Endodermal cell (in vitro differentiated cells): Measurements from ENCODE around the gene ARL4D. TPM values are rescaled to one million over a fixed set of nuclear protein-coding genes. Genes with fewer than 3 reads are reported as not detected.

Source experiments
- DNase-seq: peaks from one replicate; pipeline ENCODE4 v3.0.0-alpha.2; 2017
- H3K27ac ChIP-seq: 2 replicates; pipeline ENCODE4 v1.5.1; 2013; ENCODE audit warnings: mild to moderate bottlenecking, low read depth, low read length, moderate library complexity
- H3K27me3 ChIP-seq: 2 replicates; pipeline ENCODE4 v1.6.1; 2013; ENCODE audit warnings: mild to moderate bottlenecking, low read length, moderate library complexity; ENCODE audit not compliant: insufficient read depth, control insufficient read depth, poor library complexity, severe bottlenecking
- H3K36me3 ChIP-seq: 2 replicates; pipeline ENCODE4 v1.7.0; 2013; ENCODE audit warnings: mild to moderate bottlenecking, low read length, moderate library complexity; ENCODE audit not compliant: control insufficient read depth, insufficient read depth
- H3K4me1 ChIP-seq: one replicate; pipeline ENCODE4 v1.7.0; 2013; ENCODE audit warnings: low read length; ENCODE audit not compliant: control insufficient read depth, insufficient read depth
- H3K4me3 ChIP-seq: 2 replicates; pipeline ENCODE4 v1.5.1; 2013; ENCODE audit warnings: mild to moderate bottlenecking, low read length, moderate library complexity
- H3K9ac ChIP-seq: 2 replicates; pipeline ENCODE4 v1.6.1; 2013; ENCODE audit warnings: mild to moderate bottlenecking, low read length, moderate library complexity; ENCODE audit not compliant: poor library complexity, severe bottlenecking; ENCODE audit errors: extremely low read depth
- H3K9me3 ChIP-seq: 2 replicates; pipeline ENCODE4 v1.6.1; 2013; ENCODE audit warnings: mild to moderate bottlenecking, low read length, moderate library complexity; ENCODE audit not compliant: control insufficient read depth
- H3K27ac Mint-ChIP-seq: 2 replicates; pipeline ENCODE4 v1.8.0; 2020; ENCODE audit warnings: mixed read lengths
- H3K27me3 Mint-ChIP-seq: 2 replicates; pipeline ENCODE4 v1.8.0; 2021; ENCODE audit warnings: mild to moderate bottlenecking, mixed read lengths; ENCODE audit not compliant: insufficient read depth
- H3K36me3 Mint-ChIP-seq: 2 replicates; pipeline ENCODE4 v1.8.0; 2020; ENCODE audit warnings: low read depth, mixed read lengths
- H3K4me1 Mint-ChIP-seq: 2 replicates; pipeline ENCODE4 v1.8.0; 2020; ENCODE audit warnings: mixed read lengths
- H3K4me3 Mint-ChIP-seq: 2 replicates; pipeline ENCODE4 v1.8.0; 2020; ENCODE audit warnings: mild to moderate bottlenecking, moderate library complexity, mixed read lengths
- H3K9me3 Mint-ChIP-seq: 2 replicates; pipeline ENCODE4 v1.8.0; 2020; ENCODE audit warnings: mild to moderate bottlenecking, mixed read lengths
- WGBS, 2 experiments: methylation state at CpG; one replicate each; pipeline versions ENCODE4 v1.1.5 to v1.1.7; 2013; ENCODE audit warnings: missing lambda C conversion rate in 2 of 2, mixed read lengths in 1 of 2; ENCODE audit not compliant: insufficient coverage in 1 of 2, insufficient read length in 1 of 2; 5-methylcytosine and 5-hydroxymethylcytosine counted together
- total RNA-seq, 2 donors: library from RNA; stranded (reverse); fragmentation: NEBNext Ultra II Directional in 1 of 2; extraction: Animal tissue kit (Norgen Biotek cat#: 25700) in 1 of 2; gene quantifications; 2 replicates in 1 of 2; 3 replicates in 1 of 2; pipeline ENCODE4 v1.2.1, GENCODE V29; 2021
- TF ChIP-seq, protein P1 (sequence below): fragments of 200-600 bp; sonication (generic); conservative IDR thresholded peaks from 2 replicates; pipeline ENCODE4 v1.5.0; 2021; ENCODE audit warnings: antibody characterized with exemption, mild to moderate bottlenecking

The ARL4D gene
- total RNA-seq, 2 donors from 2014 or later, result 129 to 142 TPM

DNA sequence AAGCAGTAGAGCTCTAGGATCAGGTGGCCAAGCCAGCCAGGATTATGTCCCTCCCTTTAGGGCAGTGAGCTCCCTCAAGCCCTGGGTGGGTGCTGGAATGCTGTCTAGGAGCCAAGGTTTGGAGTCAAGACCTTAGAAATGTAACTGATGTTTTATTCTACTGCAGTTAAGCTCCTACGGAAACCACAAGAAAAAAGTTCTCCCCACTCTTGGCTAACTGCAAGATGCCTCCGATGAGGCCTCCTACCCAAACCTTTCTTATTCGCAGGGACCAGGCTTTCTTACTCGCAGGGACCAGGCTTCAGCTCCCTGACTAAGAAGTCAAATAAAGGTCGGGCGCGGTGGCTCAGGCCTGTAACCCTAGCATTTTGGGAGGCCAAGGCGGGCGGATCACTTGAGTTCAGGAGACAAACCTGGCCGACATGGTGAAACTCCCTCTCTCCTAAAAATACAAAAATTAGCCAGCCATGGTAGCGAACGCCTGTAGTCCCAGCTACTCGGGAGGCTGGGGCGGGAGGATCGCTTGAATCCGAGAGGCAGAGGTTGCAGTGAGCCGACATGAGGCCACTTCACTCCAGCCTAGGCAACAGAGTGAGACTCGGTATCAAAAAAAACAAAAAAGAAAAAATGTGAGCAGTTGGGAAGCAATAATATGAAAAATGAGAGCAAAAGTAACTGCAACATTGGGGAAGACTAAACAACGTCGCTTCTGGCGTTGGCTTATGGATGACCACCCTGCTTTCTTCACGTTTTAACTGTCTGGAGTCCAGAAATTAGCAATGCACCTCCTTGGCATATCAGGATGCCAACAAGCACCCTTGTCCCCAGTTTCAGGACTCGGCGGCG, 31.7 kb upstream of the ARL4D start:
- no peak overlapping the region for H3K4me3 ChIP-seq
- TF ChIP-seq, protein P1, sequence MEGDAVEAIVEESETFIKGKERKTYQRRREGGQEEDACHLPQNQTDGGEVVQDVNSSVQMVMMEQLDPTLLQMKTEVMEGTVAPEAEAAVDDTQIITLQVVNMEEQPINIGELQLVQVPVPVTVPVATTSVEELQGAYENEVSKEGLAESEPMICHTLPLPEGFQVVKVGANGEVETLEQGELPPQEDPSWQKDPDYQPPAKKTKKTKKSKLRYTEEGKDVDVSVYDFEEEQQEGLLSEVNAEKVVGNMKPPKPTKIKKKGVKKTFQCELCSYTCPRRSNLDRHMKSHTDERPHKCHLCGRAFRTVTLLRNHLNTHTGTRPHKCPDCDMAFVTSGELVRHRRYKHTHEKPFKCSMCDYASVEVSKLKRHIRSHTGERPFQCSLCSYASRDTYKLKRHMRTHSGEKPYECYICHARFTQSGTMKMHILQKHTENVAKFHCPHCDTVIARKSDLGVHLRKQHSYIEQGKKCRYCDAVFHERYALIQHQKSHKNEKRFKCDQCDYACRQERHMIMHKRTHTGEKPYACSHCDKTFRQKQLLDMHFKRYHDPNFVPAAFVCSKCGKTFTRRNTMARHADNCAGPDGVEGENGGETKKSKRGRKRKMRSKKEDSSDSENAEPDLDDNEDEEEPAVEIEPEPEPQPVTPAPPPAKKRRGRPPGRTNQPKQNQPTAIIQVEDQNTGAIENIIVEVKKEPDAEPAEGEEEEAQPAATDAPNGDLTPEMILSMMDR, result no peak
- H3K4me1 ChIP-seq, result no peaks in the 10 kb centered on the region
- DNase-seq, result peak; percentile 76
- Mint-ChIP-seq H3K4me3 (peak overlapping the region; percentile 67), H3K27ac (peak overlapping the region; percentile 100), H3K4me1 (peaks cover 30% of the 10 kb centered on the region), H3K36me3 (peaks cover 13% of the 10 kb centered on the region), H3K9me3 (peaks cover 21% of the 10 kb centered on the region), H3K27me3 (no peaks in the 10 kb centered on the region)
- WGBS, 2 experiments, result 88 to 92% methylated on average over 20 to 25 of the region's 25 CpGs
- peak overlapping the region; percentile 100 for H3K27ac ChIP-seq
- no peak overlapping the region for H3K9ac ChIP-seq
- H3K27me3 ChIP-seq, result no peaks in the 10 kb centered on the region
- no peaks in the 10 kb centered on the region for H3K36me3 ChIP-seq
- no peaks in the 10 kb centered on the region for H3K9me3 ChIP-seq

DNA sequence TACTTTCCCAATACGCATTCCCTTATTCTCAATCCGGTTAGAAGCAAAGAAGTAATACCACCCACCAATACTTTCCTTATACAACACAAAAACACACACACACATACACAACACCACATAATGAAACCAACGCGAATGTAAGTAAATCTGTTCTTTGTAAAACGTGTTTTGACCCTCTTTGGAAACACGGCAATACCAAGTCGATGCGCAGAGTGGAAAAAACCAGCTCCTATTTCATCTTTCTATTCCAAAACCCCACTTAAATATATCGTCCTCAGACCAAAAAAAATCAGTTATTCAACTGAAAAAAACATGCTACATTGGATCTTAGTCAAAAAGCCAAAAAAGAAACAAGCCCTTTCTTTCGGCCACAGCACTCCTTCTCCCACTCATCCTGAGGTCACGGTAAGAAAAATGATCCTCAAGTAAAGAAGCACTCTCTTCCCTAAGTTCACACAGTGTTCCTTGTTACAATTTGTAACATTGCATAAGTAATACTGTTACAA, 31.0 kb upstream of the ARL4D start:
- WGBS, 2 experiments, result 5 to 20% methylated on average over 7 to 11 of the region's 11 CpGs
- TF ChIP-seq, protein P1, result no peak
- no peaks in the 10 kb centered on the region for H3K36me3 ChIP-seq
- H3K27me3 ChIP-seq, result no peaks in the 10 kb centered on the region
- H3K4me1 Mint-ChIP-seq, result peaks cover 30% of the 10 kb centered on the region
- H3K9me3 Mint-ChIP-seq, result peaks cover 18% of the 10 kb centered on the region
- DNase-seq, result peak; percentile 81
- H3K27ac ChIP-seq, result peak overlapping the region; percentile 100
- peak overlapping the region; percentile 67 for H3K4me3 Mint-ChIP-seq
- H3K9me3 ChIP-seq, result no peaks in the 10 kb centered on the region
- peak overlapping the region; percentile 76 for H3K4me3 ChIP-seq
- H3K27ac Mint-ChIP-seq, result peak overlapping the region; percentile 100
- H3K36me3 Mint-ChIP-seq, result peaks cover 10% of the 10 kb centered on the region
- H3K4me1 ChIP-seq, result no peaks in the 10 kb centered on the region
- no peaks in the 10 kb centered on the region for H3K27me3 Mint-ChIP-seq
- peak overlapping the region; percentile 98 for H3K9ac ChIP-seq

DNA sequence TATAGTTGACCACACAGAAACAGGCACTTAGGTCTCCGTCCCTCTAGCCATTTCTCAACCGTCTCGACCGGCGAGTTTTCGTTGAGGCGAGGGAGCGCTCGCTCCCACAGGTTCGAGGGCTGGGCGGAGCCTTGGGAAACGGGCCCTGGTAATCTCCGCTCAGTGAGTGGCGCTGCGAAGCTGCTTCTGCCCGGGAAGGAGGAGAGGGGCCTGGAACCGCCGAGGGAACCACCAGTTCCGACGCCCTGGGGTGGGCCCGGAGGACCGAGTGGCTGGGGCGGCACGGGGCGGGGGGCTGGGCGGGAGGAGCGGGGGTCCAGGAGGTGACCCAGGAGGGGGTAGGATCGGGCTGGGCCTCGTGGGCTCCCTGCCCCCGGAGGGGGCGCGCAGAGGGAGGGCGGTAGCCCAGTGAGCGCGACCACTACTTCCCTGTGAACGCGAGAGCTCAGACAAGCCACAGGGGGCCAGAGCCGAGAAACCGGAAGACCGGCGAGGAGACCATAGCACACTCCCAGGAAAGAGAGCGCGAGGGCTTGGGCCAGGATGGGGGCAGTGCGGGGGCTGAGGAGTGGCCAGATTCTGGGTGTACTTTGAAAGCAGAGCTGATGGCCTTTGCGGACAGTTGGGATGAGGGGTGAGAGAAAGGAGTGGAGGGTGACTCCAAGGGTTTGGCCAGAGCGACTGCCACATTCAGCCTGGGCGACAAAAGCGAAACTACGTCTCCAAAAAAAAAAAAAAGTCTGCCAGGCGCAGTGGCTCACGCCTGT, 29.9 kb upstream of the ARL4D start:
- peak overlapping the region; percentile 67 for H3K4me3 Mint-ChIP-seq
- Histone ChIP-seq H3K4me1 (no peaks in the 10 kb centered on the region), H3K9ac (peak overlapping the region; percentile 98), H3K9me3 (no peaks in the 10 kb centered on the region), H3K4me3 (peak overlapping the region; percentile 76), H3K27me3 (no peaks in the 10 kb centered on the region), H3K27ac (peak overlapping the region; percentile 100), H3K36me3 (no peaks in the 10 kb centered on the region)
- 19 to 34% methylated on average over 28 to 50 of the region's 51 CpGs for WGBS, 2 experiments
- DNase-seq, result peak; percentile 97
- H3K4me1 Mint-ChIP-seq, result peaks cover 21% of the 10 kb centered on the region
- TF ChIP-seq, protein P1, result no peak
- H3K27ac Mint-ChIP-seq, result peak overlapping the region; percentile 100
- H3K9me3 Mint-ChIP-seq, result peaks cover 14% of the 10 kb centered on the region
- H3K27me3 Mint-ChIP-seq, result no peaks in the 10 kb centered on the region
- H3K36me3 Mint-ChIP-seq, result peaks cover 3% of the 10 kb centered on the region
